C4-2B (cell line): ENCODE measurements around the gene RASGEF1C.

Experiments used
- ZFX ChIP-seq: fragments of 450-650 bp; IDR thresholded peaks from 2 replicates; pipeline ENCODE4 v1.6.1; 2017
- TF ChIP-seq, protein P1 (sequence below): fragments of 450-650 bp; conservative IDR thresholded peaks from 2 replicates; pipeline ENCODE4 v1.5.1; 2017; ENCODE audit warnings: mild to moderate bottlenecking

DNA sequence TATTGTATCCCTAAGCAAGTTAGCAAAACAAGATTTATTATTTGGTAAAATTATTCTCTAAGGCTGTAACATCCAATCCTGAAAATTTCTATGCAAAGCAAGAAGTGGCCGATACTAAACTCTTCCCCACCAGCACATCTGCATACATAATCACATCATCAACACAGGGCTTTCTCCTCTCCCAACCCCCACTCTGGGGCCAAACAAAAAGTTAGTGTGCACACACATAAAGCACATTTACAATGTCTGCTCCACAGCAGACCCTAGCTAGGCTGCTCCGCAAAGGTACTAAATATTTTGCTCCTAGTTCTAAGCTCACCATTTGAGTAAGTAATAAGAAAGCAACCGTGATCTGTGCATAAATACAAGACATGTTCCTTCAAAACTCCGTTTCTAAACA is 141.0 kb downstream of the RASGEF1C start:
- TF ChIP-seq, protein P1, sequence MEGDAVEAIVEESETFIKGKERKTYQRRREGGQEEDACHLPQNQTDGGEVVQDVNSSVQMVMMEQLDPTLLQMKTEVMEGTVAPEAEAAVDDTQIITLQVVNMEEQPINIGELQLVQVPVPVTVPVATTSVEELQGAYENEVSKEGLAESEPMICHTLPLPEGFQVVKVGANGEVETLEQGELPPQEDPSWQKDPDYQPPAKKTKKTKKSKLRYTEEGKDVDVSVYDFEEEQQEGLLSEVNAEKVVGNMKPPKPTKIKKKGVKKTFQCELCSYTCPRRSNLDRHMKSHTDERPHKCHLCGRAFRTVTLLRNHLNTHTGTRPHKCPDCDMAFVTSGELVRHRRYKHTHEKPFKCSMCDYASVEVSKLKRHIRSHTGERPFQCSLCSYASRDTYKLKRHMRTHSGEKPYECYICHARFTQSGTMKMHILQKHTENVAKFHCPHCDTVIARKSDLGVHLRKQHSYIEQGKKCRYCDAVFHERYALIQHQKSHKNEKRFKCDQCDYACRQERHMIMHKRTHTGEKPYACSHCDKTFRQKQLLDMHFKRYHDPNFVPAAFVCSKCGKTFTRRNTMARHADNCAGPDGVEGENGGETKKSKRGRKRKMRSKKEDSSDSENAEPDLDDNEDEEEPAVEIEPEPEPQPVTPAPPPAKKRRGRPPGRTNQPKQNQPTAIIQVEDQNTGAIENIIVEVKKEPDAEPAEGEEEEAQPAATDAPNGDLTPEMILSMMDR, result no peak
- no peak for TF ChIP-seq ZFX
